ENCODE measurements around the gene MRPS14. TPM values are rescaled to one million over a fixed set of nuclear protein-coding genes. Genes with fewer than 3 reads are reported as not detected.
A peak's percentile ranks its signal among the peaks of the same experiment; 100 is the strongest.

MRPS14 gene
- total RNA-seq, 1 donor from 2014 or later: 14.7 TPM

DNA sequence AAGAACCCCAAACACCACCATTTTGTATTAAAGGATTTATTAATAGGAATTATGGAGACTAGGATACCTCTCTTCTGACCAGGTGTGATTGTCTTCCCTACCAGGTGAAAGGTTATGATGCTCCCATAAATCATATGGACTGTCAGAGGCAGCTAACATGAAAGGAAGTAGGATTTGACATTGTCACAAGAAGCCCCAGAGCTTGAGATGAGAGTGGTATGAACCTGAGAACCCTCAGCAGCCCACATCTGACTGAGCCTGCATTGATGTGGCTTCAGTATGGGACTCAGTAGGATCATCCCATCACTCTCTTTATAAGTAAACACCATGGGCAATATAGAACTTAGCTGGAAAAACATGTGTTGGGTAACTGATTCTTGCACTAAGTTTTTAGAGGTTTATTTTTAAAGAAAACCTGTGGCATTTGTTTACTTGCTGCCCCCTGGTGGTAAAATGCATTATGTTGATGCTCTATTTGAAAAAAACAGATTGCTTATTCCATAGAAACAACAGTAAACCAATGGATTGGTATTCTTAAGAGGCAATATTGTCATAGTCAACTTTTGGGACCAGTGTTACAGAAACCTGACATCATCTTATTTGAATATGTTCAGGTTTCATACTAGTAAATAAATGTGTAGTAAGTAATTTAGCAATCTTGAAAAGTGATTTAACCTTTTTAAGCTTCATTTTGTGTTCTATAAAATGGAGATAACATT lies 40.1 kb downstream of the MRPS14 start:
- intact Hi-C loops (cut with DNase I): loop anchor here (10.0 kb wide), 1 partner anchor 218 kb away; no protein-coding TSS in a partner anchor
- no peak overlapping the region for H3K4me3 ChIP-seq
- H3K36me3 ChIP-seq: peaks cover 0 to 23% of the 10 kb centered on the region in 2 donors
- DNase-seq (ENCODE audit: extremely low spot score in 2 of 2): no peak
- no peaks in the 10 kb centered on the region for H3K27me3 ChIP-seq
- no peak overlapping the region for H3K27ac ChIP-seq
- no peaks in the 10 kb centered on the region for H3K9me3 ChIP-seq
- TF ChIP-seq POLR2A (IDR thresholded peaks at IDR 0.05): no peak
- TF ChIP-seq, protein P1, sequence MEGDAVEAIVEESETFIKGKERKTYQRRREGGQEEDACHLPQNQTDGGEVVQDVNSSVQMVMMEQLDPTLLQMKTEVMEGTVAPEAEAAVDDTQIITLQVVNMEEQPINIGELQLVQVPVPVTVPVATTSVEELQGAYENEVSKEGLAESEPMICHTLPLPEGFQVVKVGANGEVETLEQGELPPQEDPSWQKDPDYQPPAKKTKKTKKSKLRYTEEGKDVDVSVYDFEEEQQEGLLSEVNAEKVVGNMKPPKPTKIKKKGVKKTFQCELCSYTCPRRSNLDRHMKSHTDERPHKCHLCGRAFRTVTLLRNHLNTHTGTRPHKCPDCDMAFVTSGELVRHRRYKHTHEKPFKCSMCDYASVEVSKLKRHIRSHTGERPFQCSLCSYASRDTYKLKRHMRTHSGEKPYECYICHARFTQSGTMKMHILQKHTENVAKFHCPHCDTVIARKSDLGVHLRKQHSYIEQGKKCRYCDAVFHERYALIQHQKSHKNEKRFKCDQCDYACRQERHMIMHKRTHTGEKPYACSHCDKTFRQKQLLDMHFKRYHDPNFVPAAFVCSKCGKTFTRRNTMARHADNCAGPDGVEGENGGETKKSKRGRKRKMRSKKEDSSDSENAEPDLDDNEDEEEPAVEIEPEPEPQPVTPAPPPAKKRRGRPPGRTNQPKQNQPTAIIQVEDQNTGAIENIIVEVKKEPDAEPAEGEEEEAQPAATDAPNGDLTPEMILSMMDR (IDR thresholded peaks at IDR 0.05): peak; percentile 30 to 64 (median 62)
- peak in 1 of 2 donors; percentile 9 for TF ChIP-seq POLR2AphosphoS5 (IDR thresholded peaks at IDR 0.05; ENCODE audit: insufficient read depth in 1 of 2, low read depth in 1 of 2)
- H3K4me1 ChIP-seq: no peaks in the 10 kb centered on the region

DNA sequence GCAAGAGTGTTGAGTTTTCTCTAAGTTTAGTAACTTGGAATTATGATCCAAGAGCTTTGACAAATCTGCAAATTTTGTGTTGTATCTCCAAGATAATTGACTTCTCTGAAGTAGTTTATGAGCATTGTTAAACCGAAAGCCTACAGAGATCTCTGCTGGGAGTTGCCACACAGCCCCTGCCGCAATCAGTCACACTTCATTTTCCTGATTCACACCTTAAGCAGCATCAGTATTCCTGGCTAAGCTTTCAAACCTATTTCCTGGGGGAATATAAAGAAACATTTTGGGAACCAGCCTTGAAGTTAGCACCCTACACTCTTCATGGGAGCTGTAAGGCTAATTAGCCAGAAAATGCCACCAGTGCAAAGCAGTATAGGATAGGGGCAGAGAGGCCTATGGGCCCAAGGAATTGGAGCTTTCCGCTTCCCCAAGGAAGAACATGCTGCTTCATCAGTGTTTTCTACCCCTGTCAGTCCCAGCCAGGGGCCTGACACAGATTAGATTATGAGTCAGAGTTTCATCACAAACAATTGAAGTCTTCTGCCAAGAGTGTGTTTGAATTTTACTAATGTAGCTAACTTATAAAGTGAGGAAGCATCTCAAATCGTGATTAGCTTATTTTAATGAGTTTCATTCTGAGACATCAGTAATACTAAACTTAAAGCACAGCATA lies 46.7 kb downstream of the MRPS14 start:
- peak overlapping the region; percentile 7 for H3K27ac ChIP-seq
- no peaks in the 10 kb centered on the region for H3K27me3 ChIP-seq
- no peaks in the 10 kb centered on the region for H3K9me3 ChIP-seq
- TF ChIP-seq POLR2A (IDR thresholded peaks at IDR 0.05) (no peak), POLR2AphosphoS5 (IDR thresholded peaks at IDR 0.05; ENCODE audit: insufficient read depth in 1 of 2, low read depth in 1 of 2) (peak in 1 of 2 donors; percentile 11)
- H3K4me1 ChIP-seq: peaks cover 6% of the 10 kb centered on the region
- intact Hi-C loops (cut with DNase I): no loop called here
- no peak for DNase-seq (ENCODE audit: extremely low spot score in 2 of 2)
- H3K36me3 ChIP-seq: peaks cover 0 to 18% of the 10 kb centered on the region in 2 donors
- no peak overlapping the region for H3K4me3 ChIP-seq

DNA sequence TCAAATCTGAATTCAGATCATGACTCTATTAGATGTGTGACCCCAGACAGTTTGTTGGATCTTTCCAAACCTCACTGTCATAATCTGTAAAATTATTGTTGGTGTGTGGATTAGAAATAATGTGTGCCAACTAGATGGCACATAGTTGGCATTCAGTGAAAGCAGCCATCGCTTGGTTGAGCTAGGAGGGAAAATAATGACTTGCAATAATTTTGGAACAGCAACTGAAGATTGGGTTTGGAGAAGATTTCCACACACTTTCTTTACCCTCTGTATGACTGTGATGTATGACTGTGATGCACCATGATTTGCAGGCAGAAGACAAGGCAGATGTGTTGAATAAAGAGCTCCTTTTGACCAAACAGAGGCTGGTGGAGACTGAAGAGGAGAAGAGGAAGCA lies 47.5 kb downstream of the MRPS14 start:
- intact Hi-C loops (cut with DNase I): no loop called here
- no peaks in the 10 kb centered on the region for H3K9me3 ChIP-seq
- H3K4me3 ChIP-seq: no peak overlapping the region
- peaks cover 6% of the 10 kb centered on the region for H3K4me1 ChIP-seq
- no peak overlapping the region for H3K27ac ChIP-seq
- no peak for TF ChIP-seq POLR2A (IDR thresholded peaks at IDR 0.05)
- TF ChIP-seq, protein P1 (IDR thresholded peaks at IDR 0.05): no peak
- H3K27me3 ChIP-seq: no peaks in the 10 kb centered on the region
- peaks cover 0 to 18% of the 10 kb centered on the region in 2 donors for H3K36me3 ChIP-seq
- DNase-seq (ENCODE audit: extremely low spot score in 2 of 2): no peak

DNA sequence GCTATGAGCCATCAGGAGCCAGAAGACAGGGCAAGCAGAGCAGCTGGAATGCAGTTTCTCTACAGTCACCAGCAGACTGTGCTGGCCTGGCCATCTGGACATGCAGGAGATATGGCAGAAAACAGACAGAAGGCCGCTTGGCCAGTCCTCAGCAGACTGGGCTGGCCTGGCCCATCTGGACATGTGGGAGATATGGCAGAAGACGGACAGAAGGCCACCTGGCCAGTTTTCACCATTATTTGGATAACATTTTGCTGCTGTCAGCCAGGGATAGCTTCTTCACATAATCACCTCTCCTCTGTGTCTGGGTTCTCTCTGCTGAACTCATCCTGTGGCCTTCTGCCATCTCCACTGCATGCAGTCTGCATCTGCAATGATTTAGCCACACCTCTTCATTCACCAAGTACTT lies 48.5 kb downstream of the MRPS14 start:
- H3K4me3 ChIP-seq: no peak overlapping the region
- no peak overlapping the region for H3K27ac ChIP-seq
- TF ChIP-seq POLR2A (IDR thresholded peaks at IDR 0.05): no peak
- no peak for DNase-seq (ENCODE audit: extremely low spot score in 2 of 2)
- H3K9me3 ChIP-seq: no peaks in the 10 kb centered on the region
- peaks cover 0 to 12% of the 10 kb centered on the region in 2 donors for H3K36me3 ChIP-seq
- H3K4me1 ChIP-seq: peaks cover 6% of the 10 kb centered on the region
- intact Hi-C loops (cut with DNase I): no loop called here
- no peaks in the 10 kb centered on the region for H3K27me3 ChIP-seq

DNA sequence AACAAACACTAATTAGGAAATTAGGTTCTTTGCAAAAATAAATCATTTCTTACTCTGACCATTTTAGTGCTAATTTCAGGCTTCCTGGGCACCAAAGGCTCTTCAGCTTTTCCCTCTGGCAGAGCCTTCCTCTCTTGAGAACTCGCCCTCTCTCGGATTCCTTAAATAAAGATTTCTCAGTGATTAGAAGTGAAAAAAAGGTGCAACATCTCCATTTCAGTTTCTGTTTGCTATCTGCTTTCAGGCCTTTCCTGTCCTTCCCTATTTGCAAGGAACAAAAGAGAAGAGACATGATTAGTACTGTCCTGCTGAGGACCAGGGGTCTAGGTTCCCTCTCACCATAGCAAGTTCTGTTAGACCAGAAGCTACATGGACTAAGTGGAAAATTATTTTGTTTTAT lies 51.3 kb downstream of the MRPS14 start:
- no peaks in the 10 kb centered on the region for H3K9me3 ChIP-seq
- TF ChIP-seq POLR2A (IDR thresholded peaks at IDR 0.05): no peak
- no peak for TF ChIP-seq POLR2AphosphoS5 (IDR thresholded peaks at IDR 0.05; ENCODE audit: insufficient read depth in 1 of 2, low read depth in 1 of 2)
- TF ChIP-seq, protein P1 (IDR thresholded peaks at IDR 0.05): no peak
- intact Hi-C loops (cut with DNase I): no loop called here
- no peak for DNase-seq (ENCODE audit: extremely low spot score in 2 of 2)
- H3K27ac ChIP-seq: no peak overlapping the region
- peaks cover 20% of the 10 kb centered on the region for H3K4me1 ChIP-seq
- H3K4me3 ChIP-seq: no peak overlapping the region
- H3K36me3 ChIP-seq: no peaks in the 10 kb centered on the region
- no peaks in the 10 kb centered on the region for H3K27me3 ChIP-seq

DNA sequence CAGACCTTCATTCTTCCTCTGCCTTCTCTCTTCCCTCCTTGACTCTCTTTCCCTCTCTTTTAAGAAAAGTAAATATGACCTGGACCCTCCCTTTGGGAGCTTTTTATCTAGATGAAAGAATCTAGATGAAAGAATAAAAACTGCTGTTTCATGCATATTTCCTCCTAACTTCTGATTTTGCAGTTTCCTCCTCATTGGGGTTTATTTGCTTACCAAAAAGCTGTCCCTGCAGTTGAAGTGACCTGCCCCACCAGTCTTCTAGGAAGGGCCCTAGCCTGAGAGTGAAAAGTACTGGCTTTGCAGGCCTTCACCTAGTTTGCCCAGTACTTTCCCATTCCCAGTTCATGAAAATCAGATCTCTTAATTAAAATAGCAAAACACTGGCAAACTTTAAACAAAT lies 51.8 kb downstream of the MRPS14 start:
- TF ChIP-seq POLR2A (IDR thresholded peaks at IDR 0.05): no peak
- TF ChIP-seq, protein P1 (IDR thresholded peaks at IDR 0.05): no peak
- no peak for TF ChIP-seq POLR2AphosphoS5 (IDR thresholded peaks at IDR 0.05; ENCODE audit: insufficient read depth in 1 of 2, low read depth in 1 of 2)
- no peak overlapping the region for H3K27ac ChIP-seq
- no peaks in the 10 kb centered on the region for H3K9me3 ChIP-seq
- H3K4me1 ChIP-seq: peaks cover 21% of the 10 kb centered on the region
- intact Hi-C loops (cut with DNase I): no loop called here
- H3K36me3 ChIP-seq: no peaks in the 10 kb centered on the region
- H3K4me3 ChIP-seq: no peak overlapping the region
- no peak for DNase-seq (ENCODE audit: extremely low spot score in 2 of 2)
- H3K27me3 ChIP-seq: no peaks in the 10 kb centered on the region
